A549 (cell line): ENCODE data around the gene PRSS22. TPM values are rescaled to one million over a fixed set of nuclear protein-coding genes. Genes with fewer than 3 reads are reported as not detected.

Experiments
- ATAC-seq, 2 experiments: fragments of 200-7000 bp in 1 of 2; fragments of >200 bp in 1 of 2; cut with Nextera tagmentation in 1 of 2; cut with Tn5 transposase in 1 of 2; 3 replicates each; pipeline versions ENCODE4 v1.8.0 to v1.9.1; 2018 to 2020; ENCODE audit warnings: mild to moderate bottlenecking in 1 of 2, moderate library complexity in 1 of 2
- CTCF ChIA-PET: fragments of 300-600 bp; sonication (Branson Sonifier 250); formaldehyde crosslinking; extraction: SDS; loops from one replicate; lab custom pipeline; 2021; ENCODE audit warnings: antibody characterized with exemption, inconsistent platforms; lab: Yijun Ruan, JAX
- POLR2A ChIA-PET: fragments of 350-600 bp; formaldehyde crosslinking; extraction: SDS; loops from one replicate; lab custom pipeline; 2021; ENCODE audit warnings: antibody characterized with exemption, inconsistent platforms; lab: Yijun Ruan, JAX
- DNase-seq, 2 experiments: peaks; one replicate each; pipeline versions ENCODE4 v3.0.0 to v3.0.0-alpha.2; 2011 to 2016; ENCODE audit warnings: low read depth in 1 of 2, low spot score in 1 of 2
- FAIRE-seq: peaks from 2 replicates; lab custom pipeline; 2011; peaks lifted over from hg19 to GRCh38; lab: Jason Lieb, UNC
- H3K27ac ChIP-seq, 2 experiments: fragments of >200 bp; sonication (Bioruptor Twin); formaldehyde crosslinking; 3 replicates each; pipeline ENCODE4 v1.5.1; 2016 to 2017
- H3K4me1 ChIP-seq: fragments of >200 bp; sonication (Bioruptor Twin); formaldehyde crosslinking; 3 replicates; pipeline ENCODE4 v1.6.1; 2016
- H3K4me2 ChIP-seq: fragments of >200 bp; sonication (Bioruptor Twin); formaldehyde crosslinking; 3 replicates; pipeline ENCODE4 v1.6.1; 2016
- H3K4me3 ChIP-seq: fragments of >200 bp; sonication (Bioruptor Twin); formaldehyde crosslinking; 3 replicates; pipeline ENCODE4 v1.5.1; 2016
- H3K9me3 ChIP-seq: fragments of >200 bp; sonication (Bioruptor Twin); formaldehyde crosslinking; 3 replicates; pipeline ENCODE4 v1.6.1; 2016
- CBX2 ChIP-seq: fragments of 200-600 bp; sonication (generic); IDR thresholded peaks from 2 replicates; pipeline ENCODE4 v1.6.1; 2016; ENCODE audit warnings: low read depth, mild to moderate bottlenecking, borderline replicate concordance
- CBX8 ChIP-seq: fragments of 200-600 bp; sonication (generic); IDR thresholded peaks from 2 replicates; pipeline ENCODE4 v1.6.1; 2016
- CHD2 ChIP-seq: fragments of 150-350 bp; IDR thresholded peaks from 2 replicates; pipeline ENCODE4 v1.6.1; 2014; ENCODE audit warnings: low read length; ENCODE audit not compliant: partially characterized antibody
- CHD4 ChIP-seq: fragments of 200-600 bp; sonication (generic); IDR thresholded peaks from 2 replicates; pipeline ENCODE4 v1.6.1; 2016; ENCODE audit warnings: antibody characterized with exemption, mild to moderate bottlenecking, borderline replicate concordance
- EP300 ChIP-seq, 2 experiments: fragments of >200 bp; sonication (Bioruptor Twin); formaldehyde crosslinking; IDR thresholded peaks; 2 replicates in 1 of 2; 3 replicates in 1 of 2; pipeline ENCODE4 v1.6.1; 2016 to 2017
- FOSB ChIP-seq: fragments of 250-450 bp; sonication (Bioruptor Pico); IDR thresholded peaks from 2 replicates; pipeline ENCODE4 v1.5.0; 2020; ENCODE audit warnings: mild to moderate bottlenecking, moderate library complexity
- GATA3 ChIP-seq: IDR thresholded peaks from 2 replicates; pipeline ENCODE4 v1.6.1; 2012; ENCODE audit warnings: borderline replicate concordance
- HDAC2 ChIP-seq: fragments of 200-600 bp; sonication (generic); IDR thresholded peaks from 2 replicates; pipeline ENCODE4 v1.6.1; 2016
- HEYL ChIP-seq: fragments of 250-450 bp; sonication (Bioruptor Pico); IDR thresholded peaks from 2 replicates; pipeline ENCODE4 v1.8.0; 2021; ENCODE audit warnings: mild to moderate bottlenecking, moderate library complexity
- HOXA7 ChIP-seq: fragments of 250-450 bp; sonication (Bioruptor Pico); IDR thresholded peaks from 2 replicates; pipeline ENCODE4 v1.5.0; 2020; ENCODE audit warnings: mild to moderate bottlenecking, moderate library complexity
- KDM1A ChIP-seq: fragments of 200-600 bp; sonication (generic); IDR thresholded peaks from 2 replicates; pipeline ENCODE4 v1.6.1; 2016; ENCODE audit warnings: low read depth, mild to moderate bottlenecking
- KDM5A ChIP-seq: fragments of 200-600 bp; sonication (generic); IDR thresholded peaks from 2 replicates; pipeline ENCODE4 v1.6.1; 2016; ENCODE audit warnings: antibody characterized with exemption, mild to moderate bottlenecking
- MAFK ChIP-seq: fragments of 450-650 bp; IDR thresholded peaks from 2 replicates; pipeline ENCODE4 v1.6.1; 2014; ENCODE audit not compliant: partially characterized antibody
- NR3C1 ChIP-seq: fragments of >200 bp; sonication (Bioruptor Twin); formaldehyde crosslinking; IDR thresholded peaks from 3 replicates; pipeline ENCODE4 v1.6.1; 2017
- POLR2AphosphoS2 ChIP-seq: conservative IDR thresholded peaks from 2 replicates; pipeline ENCODE4 v1.6.1; 2012; ENCODE audit warnings: low read length, improper control_type of control experiment, inconsistent platforms
- RAD21 ChIP-seq, 2 experiments: fragments of >200 bp in 1 of 2; sonication (Bioruptor Twin) in 1 of 2; formaldehyde crosslinking in 1 of 2; IDR thresholded peaks in 1 of 2; conservative IDR thresholded peaks in 1 of 2; 2 replicates in 1 of 2; 3 replicates in 1 of 2; pipeline ENCODE4 v1.6.1; 2012 to 2018; ENCODE audit warnings: inconsistent platforms in 1 of 2
- RARB ChIP-seq: fragments of 250-450 bp; sonication (Bioruptor Pico); IDR thresholded peaks from 2 replicates; pipeline ENCODE4 v1.8.0; 2021; ENCODE audit warnings: mild to moderate bottlenecking, moderate library complexity
- RFX5 ChIP-seq: fragments of 450-650 bp; IDR thresholded peaks from 2 replicates; pipeline ENCODE4 v1.7.1; 2014; ENCODE audit warnings: antibody characterized with exemption, mild to moderate bottlenecking, moderate library complexity
- RNF2 ChIP-seq: fragments of 200-600 bp; sonication (generic); IDR thresholded peaks from 2 replicates; pipeline ENCODE4 v1.6.1; 2016; ENCODE audit warnings: low read depth, mild to moderate bottlenecking, antibody characterized with exemption, moderate library complexity, borderline replicate concordance
- SMC3 ChIP-seq: fragments of >200 bp; sonication (Bioruptor Twin); formaldehyde crosslinking; IDR thresholded peaks from 3 replicates; pipeline ENCODE4 v1.6.1; 2018; ENCODE audit warnings: inconsistent platforms
- SREBF2 ChIP-seq: fragments of 450-650 bp; IDR thresholded peaks from 2 replicates; pipeline ENCODE4 v1.6.1; 2014; ENCODE audit warnings: mild to moderate bottlenecking, moderate library complexity
- TP53 ChIP-seq: fragments of 250-450 bp; sonication (Bioruptor Pico); IDR thresholded peaks from 2 replicates; pipeline ENCODE4 v1.5.0; 2021; ENCODE audit warnings: mild to moderate bottlenecking, moderate library complexity
- ZFP36 ChIP-seq: fragments of 450-650 bp; IDR thresholded peaks from 2 replicates; pipeline ENCODE4 v1.6.1; 2014; ENCODE audit warnings: borderline replicate concordance; ENCODE audit not compliant: partially characterized antibody
- WGBS: methylation state at CpG from one replicate; pipeline ENCODE4 v1.1.6; 2017; ENCODE audit errors: missing lambda C conversion rate; 5-methylcytosine and 5-hydroxymethylcytosine counted together
- polyA plus RNA-seq, 4 experiments: library from polyadenylated mRNA; depleted of rRNA in 3 of 4; stranded (reverse); fragments of >200 nt; fragmentation: RNase III in 1 of 4; extraction: RNeasy Plus Mini Kit Qiagen cat#74134 plus additional on column Dnase treatment in 1 of 4; gene quantifications; 2 replicates in 3 of 4; 3 replicates in 1 of 4; pipeline ENCODE4 v1.2.3, GENCODE V29; 2011 to 2017
- TF ChIP-seq, protein P1 (sequence below): fragments of >200 bp; sonication (Bioruptor Twin); formaldehyde crosslinking; IDR thresholded peaks from 3 replicates; pipeline ENCODE4 v1.5.1; 2016
- TF ChIP-seq, protein P2 (sequence below): IDR thresholded peaks from 2 replicates; pipeline ENCODE4 v1.6.1; 2012; ENCODE audit warnings: low read depth, borderline replicate concordance
- TF ChIP-seq, protein P3 (sequence below): fragments of 450-650 bp; IDR thresholded peaks from 2 replicates; pipeline ENCODE4 v1.6.1; 2014; ENCODE audit warnings: antibody characterized with exemption

PRSS22 gene
- polyA plus RNA-seq, 2 of the 4 experiments (the other 2 are of a cell fraction), result 0.10 TPM; not detected in 1

DNA sequence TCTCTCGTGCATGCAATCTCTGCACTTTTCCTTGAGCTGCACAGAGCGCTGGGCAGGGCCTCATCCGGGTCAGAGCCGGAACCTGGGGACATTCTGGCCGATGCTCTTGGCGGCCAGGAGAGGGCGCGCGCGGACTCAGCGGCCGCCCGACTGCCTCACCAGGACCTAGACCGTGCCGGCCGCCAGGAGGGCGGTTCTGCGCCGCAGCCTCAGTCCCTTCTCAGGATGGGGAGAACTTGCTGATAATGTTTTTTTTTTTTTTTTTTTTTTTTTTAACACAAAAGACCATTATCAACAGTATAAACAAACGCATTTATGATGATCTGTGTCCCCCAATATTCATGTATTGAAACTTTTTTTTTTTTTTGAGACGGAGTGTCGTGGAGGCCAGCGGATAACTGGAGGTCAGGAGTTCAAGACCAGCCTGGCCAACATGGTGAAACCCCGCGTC lies 17.0 kb upstream of the PRSS22 start:
- ChIA-PET POLR2A (no interaction called here), CTCF (interaction anchor here (0.6 to 13.7 kb wide), 19 partner anchors 8 to 142 kb away, joined by 3 to 295 read pairs (median 4); partner anchors contain the start of gene FLYWCH2)
- ATAC-seq (peak; percentile 99 to 100), FAIRE-seq (no peak), DNase-seq (peak; percentile 59 to 87)
- peaks cover 5% of the 10 kb centered on the region; the same call in 1 of the 3 replicates for H3K4me1 ChIP-seq
- WGBS, result 9% methylated on average over 25 of the region's 25 CpGs
- H3K9me3 ChIP-seq, result no peaks in the 10 kb centered on the region
- TF ChIP-seq SMC3 (peak; percentile 88), RFX5 (0 out of 2 replicates have a peak, but pooled peaks have one; percentile 29), RAD21 (conservative IDR thresholded peaks at IDR 0.05 in 1 of 2, IDR thresholded peaks at IDR 0.05 in 1 of 2) (peak; percentile 68 to 71), ZFP36 (no peak), RNF2 (no peak), TP53 (CRISPR knock-in tag) (no peak), CHD4 (0 out of 2 replicates have a peak, but pooled peaks have one; percentile 55), MAFK (peak; percentile 28), EP300 (IDR thresholded peaks at IDR 0.05) (no peak), CBX8 (no peak)
- TF ChIP-seq, protein P1, sequence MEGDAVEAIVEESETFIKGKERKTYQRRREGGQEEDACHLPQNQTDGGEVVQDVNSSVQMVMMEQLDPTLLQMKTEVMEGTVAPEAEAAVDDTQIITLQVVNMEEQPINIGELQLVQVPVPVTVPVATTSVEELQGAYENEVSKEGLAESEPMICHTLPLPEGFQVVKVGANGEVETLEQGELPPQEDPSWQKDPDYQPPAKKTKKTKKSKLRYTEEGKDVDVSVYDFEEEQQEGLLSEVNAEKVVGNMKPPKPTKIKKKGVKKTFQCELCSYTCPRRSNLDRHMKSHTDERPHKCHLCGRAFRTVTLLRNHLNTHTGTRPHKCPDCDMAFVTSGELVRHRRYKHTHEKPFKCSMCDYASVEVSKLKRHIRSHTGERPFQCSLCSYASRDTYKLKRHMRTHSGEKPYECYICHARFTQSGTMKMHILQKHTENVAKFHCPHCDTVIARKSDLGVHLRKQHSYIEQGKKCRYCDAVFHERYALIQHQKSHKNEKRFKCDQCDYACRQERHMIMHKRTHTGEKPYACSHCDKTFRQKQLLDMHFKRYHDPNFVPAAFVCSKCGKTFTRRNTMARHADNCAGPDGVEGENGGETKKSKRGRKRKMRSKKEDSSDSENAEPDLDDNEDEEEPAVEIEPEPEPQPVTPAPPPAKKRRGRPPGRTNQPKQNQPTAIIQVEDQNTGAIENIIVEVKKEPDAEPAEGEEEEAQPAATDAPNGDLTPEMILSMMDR, result peak; percentile 91
- peak overlapping the region; percentile 61 for H3K4me2 ChIP-seq
- H3K27ac ChIP-seq, result peak overlapping the region; percentile 51 to 77; a peak in 5 of 6 replicates
- no peak overlapping the region for H3K4me3 ChIP-seq

DNA sequence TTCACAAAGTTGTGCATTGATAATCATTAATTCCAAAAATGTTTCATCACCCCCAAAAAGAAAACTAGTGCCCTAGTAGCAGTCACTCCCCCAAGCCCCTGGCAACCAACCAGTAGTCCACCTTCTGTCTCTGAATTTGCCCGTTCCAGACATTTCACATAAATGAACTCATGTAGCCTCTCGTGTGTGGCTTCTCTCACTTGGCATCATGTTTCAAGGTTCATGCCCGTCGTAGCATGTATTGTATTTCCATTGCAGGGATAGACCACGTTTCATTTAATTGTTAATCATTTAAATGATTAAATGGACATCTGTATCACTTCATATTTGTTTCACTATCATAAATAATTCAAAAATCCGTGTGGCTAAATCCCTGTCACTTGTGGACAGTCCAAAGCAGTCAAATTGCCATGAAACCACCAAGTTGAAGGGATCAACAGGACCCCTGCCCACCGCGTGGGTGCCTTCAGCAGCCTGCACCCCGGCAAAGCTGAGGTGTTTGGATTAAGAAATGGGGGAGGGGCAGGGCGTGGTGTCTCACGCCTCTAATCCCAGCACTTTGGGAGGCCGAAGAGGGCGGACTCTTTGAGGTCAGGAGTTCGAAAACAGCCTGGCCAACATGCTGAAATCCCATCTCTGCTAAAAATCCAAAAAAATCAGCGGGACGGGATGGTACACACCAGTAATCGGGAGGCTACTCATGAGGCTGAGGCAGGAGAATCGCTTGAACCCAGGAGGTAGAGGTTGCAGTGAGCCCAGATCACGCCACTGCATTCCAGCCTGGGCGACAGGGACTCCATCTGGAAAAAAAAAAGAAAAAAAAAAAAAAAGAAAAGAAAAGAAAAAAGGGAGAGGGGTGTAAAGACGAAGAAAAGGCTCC lies 16.3 kb upstream of the PRSS22 start:
- H3K9me3 ChIP-seq, result no peaks in the 10 kb centered on the region
- ChIA-PET CTCF (interaction anchor here (0.6 to 13.7 kb wide), 18 partner anchors 9 to 141 kb away, joined by 3 to 295 read pairs (median 4); partner anchors contain the start of gene FLYWCH2), POLR2A (no interaction called here)
- H3K27ac ChIP-seq, result peak overlapping the region; percentile 51 to 77; a peak in 5 of 6 replicates
- peak in 1 of 2 experiments; percentile 48; a peak in 3 of 6 replicates for ATAC-seq
- H3K4me2 ChIP-seq, result peak overlapping the region; percentile 61
- no peak for TF ChIP-seq EP300 (IDR thresholded peaks at IDR 0.05)
- TF ChIP-seq KDM1A, result no peak
- no peak for TF ChIP-seq NR3C1
- TF ChIP-seq TP53 (CRISPR knock-in tag), result no peak
- TF ChIP-seq RARB (CRISPR knock-in tag), result no peak
- TF ChIP-seq CHD2, result no peak
- TF ChIP-seq SREBF2, result no peak
- TF ChIP-seq, protein P2, sequence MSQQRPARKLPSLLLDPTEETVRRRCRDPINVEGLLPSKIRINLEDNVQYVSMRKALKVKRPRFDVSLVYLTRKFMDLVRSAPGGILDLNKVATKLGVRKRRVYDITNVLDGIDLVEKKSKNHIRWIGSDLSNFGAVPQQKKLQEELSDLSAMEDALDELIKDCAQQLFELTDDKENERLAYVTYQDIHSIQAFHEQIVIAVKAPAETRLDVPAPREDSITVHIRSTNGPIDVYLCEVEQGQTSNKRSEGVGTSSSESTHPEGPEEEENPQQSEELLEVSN, result no peak
- TF ChIP-seq CBX2, result no peak
- TF ChIP-seq GATA3, result no peak
- TF ChIP-seq SMC3, result no peak
- TF ChIP-seq FOSB, result no peak
- TF ChIP-seq, protein P3, sequence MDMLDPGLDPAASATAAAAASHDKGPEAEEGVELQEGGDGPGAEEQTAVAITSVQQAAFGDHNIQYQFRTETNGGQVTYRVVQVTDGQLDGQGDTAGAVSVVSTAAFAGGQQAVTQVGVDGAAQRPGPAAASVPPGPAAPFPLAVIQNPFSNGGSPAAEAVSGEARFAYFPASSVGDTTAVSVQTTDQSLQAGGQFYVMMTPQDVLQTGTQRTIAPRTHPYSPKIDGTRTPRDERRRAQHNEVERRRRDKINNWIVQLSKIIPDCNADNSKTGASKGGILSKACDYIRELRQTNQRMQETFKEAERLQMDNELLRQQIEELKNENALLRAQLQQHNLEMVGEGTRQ, result no peak
- TF ChIP-seq HDAC2, result no peak
- no peak for TF ChIP-seq ZFP36
- TF ChIP-seq RNF2, result no peak
- no peak for TF ChIP-seq HOXA7
- no peak for TF ChIP-seq HEYL
- TF ChIP-seq POLR2AphosphoS2, result no peak
- TF ChIP-seq KDM5A, result no peak
- TF ChIP-seq, all 56 proteins: peak for 0
- DNase-seq, result no peak
- FAIRE-seq, result no peak
- Histone ChIP-seq H3K4me1 (peaks cover 5% of the 10 kb centered on the region; the same call in 1 of the 3 replicates), H3K4me3 (no peak overlapping the region)
- WGBS, result 50% methylated on average over 21 of the region's 21 CpGs
